HepG2 (cell line): ENCODE results near the gene LSMEM2. TPM values are rescaled to one million over a fixed set of nuclear protein-coding genes. Genes with fewer than 3 reads are reported as not detected.

Experiments
- DR1 ChIP-seq: sonication (generic); formaldehyde crosslinking; IDR thresholded peaks from 2 replicates; pipeline ENCODE4 v1.8.0; 2021; ENCODE audit warnings: mild to moderate bottlenecking, missing genetic modification reagents, inconsistent platforms
- JUNB ChIP-seq: sonication (generic); formaldehyde crosslinking; IDR thresholded peaks from 2 replicates; pipeline ENCODE4 v1.8.0; 2022; ENCODE audit warnings: missing genetic modification reagents, mild to moderate bottlenecking, borderline replicate concordance
- KAT7 ChIP-seq: IDR thresholded peaks from 2 replicates; pipeline ENCODE4 v1.6.1; 2018; ENCODE audit warnings: borderline replicate concordance, missing compliant biosample characterization
- MYC ChIP-seq: sonication (generic); formaldehyde crosslinking; IDR thresholded peaks from 2 replicates; pipeline ENCODE4 v1.9.0; 2021; ENCODE audit warnings: missing genetic modification reagents, borderline replicate concordance
- PCBP1 ChIP-seq: fragments of 200-400 bp; formaldehyde crosslinking; IDR thresholded peaks from 2 replicates; pipeline ENCODE4 v1.6.1; 2017; ENCODE audit warnings: mild to moderate bottlenecking, low read depth, low read length, borderline replicate concordance
- RARG ChIP-seq: sonication (generic); formaldehyde crosslinking; IDR thresholded peaks from 2 replicates; pipeline ENCODE4 v1.4.0; 2020; ENCODE audit warnings: low read depth, mild to moderate bottlenecking, missing genetic modification reagents
- RNF2 ChIP-seq: fragments of 450-650 bp; conservative IDR thresholded peaks from 2 replicates; pipeline ENCODE4 v1.6.1; 2016; ENCODE audit warnings: low read depth
- SKIL ChIP-seq: sonication (generic); formaldehyde crosslinking; IDR thresholded peaks from 2 replicates; pipeline ENCODE4 v1.8.0; 2022; ENCODE audit warnings: missing genetic modification reagents, mild to moderate bottlenecking, moderate library complexity, borderline replicate concordance
- SNAI1 ChIP-seq: sonication (generic); formaldehyde crosslinking; IDR thresholded peaks from 2 replicates; pipeline ENCODE4 v1.5.0; 2020; ENCODE audit warnings: mild to moderate bottlenecking, missing genetic modification reagents, borderline replicate concordance
- ZBTB1 ChIP-seq: sonication (generic); formaldehyde crosslinking; IDR thresholded peaks from 2 replicates; pipeline ENCODE4 v1.4.0; 2020; ENCODE audit warnings: missing genetic modification reagents, borderline replicate concordance
- ZFP41 ChIP-seq: sonication (generic); formaldehyde crosslinking; IDR thresholded peaks from 2 replicates; pipeline ENCODE4 v1.4.0; 2020; ENCODE audit warnings: mild to moderate bottlenecking, missing genetic modification reagents, borderline replicate concordance
- ZMYM4 ChIP-seq: sonication (generic); formaldehyde crosslinking; IDR thresholded peaks from 2 replicates; pipeline ENCODE4 v1.8.1; 2023; ENCODE audit warnings: mild to moderate bottlenecking, missing genetic modification reagents
- ZNF333 ChIP-seq: sonication (generic); formaldehyde crosslinking; IDR thresholded peaks from 2 replicates; pipeline ENCODE4 v1.4.0; 2020; ENCODE audit warnings: mild to moderate bottlenecking, missing genetic modification reagents, borderline replicate concordance
- ZNF383 ChIP-seq: sonication (generic); formaldehyde crosslinking; IDR thresholded peaks from 2 replicates; pipeline ENCODE4 v1.4.0; 2020; ENCODE audit warnings: missing genetic modification reagents, mild to moderate bottlenecking, borderline replicate concordance
- ZNF432 ChIP-seq: sonication (generic); formaldehyde crosslinking; IDR thresholded peaks from 2 replicates; pipeline ENCODE4 v1.5.0; 2020; ENCODE audit warnings: missing genetic modification reagents, mild to moderate bottlenecking, borderline replicate concordance
- ZNF549 ChIP-seq: sonication (generic); formaldehyde crosslinking; IDR thresholded peaks from 2 replicates; pipeline ENCODE4 v1.5.0; 2020; ENCODE audit warnings: missing genetic modification reagents
- ZNF709 ChIP-seq: sonication (generic); formaldehyde crosslinking; IDR thresholded peaks from 2 replicates; pipeline ENCODE4 v1.5.0; 2020; ENCODE audit warnings: mild to moderate bottlenecking, missing genetic modification reagents
- polyA plus RNA-seq, 8 experiments: library from polyadenylated mRNA; depleted of rRNA in 3 of 8; stranded (reverse) in 7 of 8; unstranded in 1 of 8; fragments of >200 nt; fragmentation: Illumina TruSeq in 4 of 8; extraction: Trizol in 4 of 8; gene quantifications; 2 replicates each; pipeline versions ENCODE4 v1.2.1 to v1.2.3, GENCODE V29; 2011 to 2016; ENCODE audit warnings: low read depth in 4 of 8, missing spikeins in 1 of 8, mixed read lengths in 1 of 8; ENCODE audit not compliant: insufficient read depth in 1 of 8
- total RNA-seq, 5 experiments: library from RNA; depleted of rRNA; stranded (reverse); fragments of >200 nt; fragmentation: Illumina TruSeq; extraction: Trizol; gene quantifications; 2 replicates each; pipeline ENCODE4 v1.2.3, GENCODE V29; 2016; ENCODE audit warnings: low read depth in 1 of 5
- TF ChIP-seq, protein P1 (sequence below): sonication (generic); formaldehyde crosslinking; IDR thresholded peaks from 2 replicates; pipeline ENCODE4 v1.5.0; 2020; ENCODE audit warnings: mild to moderate bottlenecking, missing genetic modification reagents
- TF ChIP-seq, protein P2 (sequence below): sonication (generic); formaldehyde crosslinking; IDR thresholded peaks from 2 replicates; pipeline ENCODE4 v1.4.0; 2020; ENCODE audit warnings: missing genetic modification reagents

The LSMEM2 gene
- total and polyA plus RNA-seq, 2 of the 13 experiments (the other 11 are each of a cell fraction or from before 2014, with no cell fraction given): 0.07 to 0.41 TPM

DNA sequence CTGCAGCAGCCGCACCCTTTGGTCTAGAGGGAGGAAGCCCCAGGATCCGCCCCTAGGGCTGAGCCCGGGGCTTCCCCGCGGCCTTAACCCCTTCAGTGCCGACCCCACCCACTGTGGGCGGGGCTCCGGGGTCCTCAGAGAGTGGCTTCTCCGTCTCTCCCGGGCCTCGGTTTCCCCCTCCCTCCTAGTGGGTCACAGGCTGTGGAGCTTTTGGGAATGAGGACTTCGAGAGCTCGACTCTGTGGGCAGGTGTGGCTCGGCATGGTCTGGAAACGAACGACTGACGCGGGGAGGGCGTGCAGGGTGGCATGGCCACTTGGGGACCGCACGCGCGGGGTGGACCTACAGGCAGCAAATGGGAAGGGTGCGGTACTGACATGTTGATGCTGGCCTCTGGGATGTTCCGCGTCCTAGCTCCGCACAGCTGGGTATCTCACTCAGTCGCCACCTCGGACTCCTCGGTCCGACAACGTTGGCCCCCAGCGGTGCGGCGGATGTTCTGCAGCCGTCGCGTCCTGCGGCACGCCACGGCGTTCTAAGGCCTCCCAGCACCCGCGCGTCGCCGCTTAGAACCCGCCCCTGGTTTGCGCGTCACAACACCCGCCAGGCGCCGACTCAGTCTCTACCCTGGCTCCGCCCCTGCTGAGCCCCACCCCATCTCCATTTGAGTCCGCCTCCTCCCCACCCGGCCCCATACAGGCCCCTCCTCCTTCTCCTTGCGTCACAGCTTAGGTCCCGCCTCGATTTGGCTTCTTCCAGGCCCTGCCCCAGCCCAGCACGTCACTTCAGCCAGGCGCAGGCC is 20.1 kb downstream of the LSMEM2 start, which contains the start of the genes HYAL3 and NAA80 (continued):
- TF ChIP-seq ZNF383 (CRISPR knock-in tag) (no peak), SNAI1 (CRISPR knock-in tag) (no peak), ZNF549 (no peak), ZNF333 (CRISPR knock-in tag) (peak; percentile 2; the same call in 1 of the 2 replicates), MYC (CRISPR knock-in tag) (peak; percentile 75), SKIL (CRISPR knock-in tag) (no peak; the same call in 1 of the 2 replicates), ZNF432 (CRISPR knock-in tag) (no peak), JUNB (CRISPR knock-in tag) (no peak), DR1 (CRISPR knock-in tag) (no peak), PCBP1 (peak; percentile 23; the same call in 1 of the 2 replicates), ZBTB1 (no peak), ZMYM4 (CRISPR knock-in tag) (no peak; the same call in 1 of the 2 replicates), ZFP41 (CRISPR knock-in tag) (no peak), ZNF709 (CRISPR knock-in tag) (peak; percentile 41; the same call in 1 of the 2 replicates), RNF2 (0 out of 2 replicates have a peak, but pooled peaks have one; percentile 34), RARG (CRISPR knock-in tag) (no peak), KAT7 (CRISPR knock-in tag) (no peak)
- TF ChIP-seq, protein P1, sequence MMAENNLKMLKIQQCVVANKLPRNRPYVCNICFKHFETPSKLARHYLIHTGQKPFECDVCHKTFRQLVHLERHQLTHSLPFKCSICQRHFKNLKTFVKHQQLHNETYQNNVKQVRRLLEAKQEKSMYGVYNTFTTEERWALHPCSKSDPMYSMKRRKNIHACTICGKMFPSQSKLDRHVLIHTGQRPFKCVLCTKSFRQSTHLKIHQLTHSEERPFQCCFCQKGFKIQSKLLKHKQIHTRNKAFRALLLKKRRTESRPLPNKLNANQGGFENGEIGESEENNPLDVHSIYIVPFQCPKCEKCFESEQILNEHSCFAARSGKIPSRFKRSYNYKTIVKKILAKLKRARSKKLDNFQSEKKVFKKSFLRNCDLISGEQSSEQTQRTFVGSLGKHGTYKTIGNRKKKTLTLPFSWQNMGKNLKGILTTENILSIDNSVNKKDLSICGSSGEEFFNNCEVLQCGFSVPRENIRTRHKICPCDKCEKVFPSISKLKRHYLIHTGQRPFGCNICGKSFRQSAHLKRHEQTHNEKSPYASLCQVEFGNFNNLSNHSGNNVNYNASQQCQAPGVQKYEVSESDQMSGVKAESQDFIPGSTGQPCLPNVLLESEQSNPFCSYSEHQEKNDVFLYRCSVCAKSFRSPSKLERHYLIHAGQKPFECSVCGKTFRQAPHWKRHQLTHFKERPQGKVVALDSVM (CRISPR knock-in tag): 0 out of 2 replicates have a peak, but pooled peaks have one; percentile 38
- TF ChIP-seq, protein P2, sequence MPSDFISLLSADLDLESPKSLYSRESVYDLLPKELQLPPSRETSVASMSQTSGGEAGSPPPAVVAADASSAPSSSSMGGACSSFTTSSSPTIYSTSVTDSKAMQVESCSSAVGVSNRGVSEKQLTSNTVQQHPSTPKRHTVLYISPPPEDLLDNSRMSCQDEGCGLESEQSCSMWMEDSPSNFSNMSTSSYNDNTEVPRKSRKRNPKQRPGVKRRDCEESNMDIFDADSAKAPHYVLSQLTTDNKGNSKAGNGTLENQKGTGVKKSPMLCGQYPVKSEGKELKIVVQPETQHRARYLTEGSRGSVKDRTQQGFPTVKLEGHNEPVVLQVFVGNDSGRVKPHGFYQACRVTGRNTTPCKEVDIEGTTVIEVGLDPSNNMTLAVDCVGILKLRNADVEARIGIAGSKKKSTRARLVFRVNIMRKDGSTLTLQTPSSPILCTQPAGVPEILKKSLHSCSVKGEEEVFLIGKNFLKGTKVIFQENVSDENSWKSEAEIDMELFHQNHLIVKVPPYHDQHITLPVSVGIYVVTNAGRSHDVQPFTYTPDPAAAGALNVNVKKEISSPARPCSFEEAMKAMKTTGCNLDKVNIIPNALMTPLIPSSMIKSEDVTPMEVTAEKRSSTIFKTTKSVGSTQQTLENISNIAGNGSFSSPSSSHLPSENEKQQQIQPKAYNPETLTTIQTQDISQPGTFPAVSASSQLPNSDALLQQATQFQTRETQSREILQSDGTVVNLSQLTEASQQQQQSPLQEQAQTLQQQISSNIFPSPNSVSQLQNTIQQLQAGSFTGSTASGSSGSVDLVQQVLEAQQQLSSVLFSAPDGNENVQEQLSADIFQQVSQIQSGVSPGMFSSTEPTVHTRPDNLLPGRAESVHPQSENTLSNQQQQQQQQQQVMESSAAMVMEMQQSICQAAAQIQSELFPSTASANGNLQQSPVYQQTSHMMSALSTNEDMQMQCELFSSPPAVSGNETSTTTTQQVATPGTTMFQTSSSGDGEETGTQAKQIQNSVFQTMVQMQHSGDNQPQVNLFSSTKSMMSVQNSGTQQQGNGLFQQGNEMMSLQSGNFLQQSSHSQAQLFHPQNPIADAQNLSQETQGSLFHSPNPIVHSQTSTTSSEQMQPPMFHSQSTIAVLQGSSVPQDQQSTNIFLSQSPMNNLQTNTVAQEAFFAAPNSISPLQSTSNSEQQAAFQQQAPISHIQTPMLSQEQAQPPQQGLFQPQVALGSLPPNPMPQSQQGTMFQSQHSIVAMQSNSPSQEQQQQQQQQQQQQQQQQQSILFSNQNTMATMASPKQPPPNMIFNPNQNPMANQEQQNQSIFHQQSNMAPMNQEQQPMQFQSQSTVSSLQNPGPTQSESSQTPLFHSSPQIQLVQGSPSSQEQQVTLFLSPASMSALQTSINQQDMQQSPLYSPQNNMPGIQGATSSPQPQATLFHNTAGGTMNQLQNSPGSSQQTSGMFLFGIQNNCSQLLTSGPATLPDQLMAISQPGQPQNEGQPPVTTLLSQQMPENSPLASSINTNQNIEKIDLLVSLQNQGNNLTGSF (CRISPR knock-in tag): no peak; the same call in 1 of the 2 replicates
